Panc1 (cell line): ENCODE data around the gene CUL1. TPM values are rescaled to one million over a fixed set of nuclear protein-coding genes. Genes with fewer than 3 reads are reported as not detected.

Source experiments
- ATAC-seq: fragments of 200-7000 bp; cut with Tn5 transposase; 2 replicates; pipeline ENCODE4 v1.9.1; 2020; ENCODE audit warnings: mild to moderate bottlenecking, moderate library complexity
- BruUV-seq: library from RNA; stranded (reverse); fragments of 400-500 nt; replicated peaks from 2 replicates; lab custom pipeline; 2021; lab: Mats Ljungman, UMichigan
- CTCF ChIA-PET: fragments of 300-600 bp; sonication (Branson Sonifier 250); formaldehyde crosslinking; loops from one replicate; lab custom pipeline; 2022; ENCODE audit warnings: antibody characterized with exemption; lab: Charles Lee
- POLR2A ChIA-PET: fragments of 300-600 bp; sonication (Branson Sonifier 250); formaldehyde crosslinking; loops from one replicate; lab custom pipeline; 2022; ENCODE audit warnings: antibody characterized with exemption; lab: Charles Lee
- DNase-seq: peaks from one replicate; pipeline ENCODE4 v3.0.0-alpha.2; 2010; ENCODE audit warnings: low read depth, low spot score
- H3K27ac ChIP-seq: 2 replicates; pipeline ENCODE4 v1.5.1; 2011; ENCODE audit warnings: mild to moderate bottlenecking, low read length, inconsistent platforms
- H3K27me3 ChIP-seq: fragments of 200-500 bp; sonication (Bioruptor generic); 2 replicates; pipeline ENCODE4 v1.6.0; 2014; ENCODE audit warnings: low read length, inconsistent platforms; ENCODE audit not compliant: control insufficient read depth, insufficient read depth
- H3K36me3 ChIP-seq: fragments of 200-500 bp; sonication (Bioruptor generic); 2 replicates; pipeline ENCODE4 v1.5.1; 2014; ENCODE audit warnings: inconsistent platforms, mild to moderate bottlenecking, low read length, moderate library complexity; ENCODE audit not compliant: control insufficient read depth, insufficient read depth
- H3K4me1 ChIP-seq: 2 replicates; pipeline ENCODE4 v1.5.1; 2011; ENCODE audit warnings: inconsistent platforms, mild to moderate bottlenecking, low read length, moderate library complexity; ENCODE audit not compliant: control insufficient read depth, insufficient read depth
- H3K4me3 ChIP-seq, 2 experiments: 2 replicates each; pipeline ENCODE4 v1.5.1; 2011 to 2012; ENCODE audit warnings: low read depth in 2 of 2, low read length in 2 of 2, mild to moderate bottlenecking in 2 of 2, inconsistent platforms in 1 of 2, moderate library complexity in 1 of 2
- H3K9me3 ChIP-seq: fragments of 200-500 bp; sonication (Bioruptor generic); 2 replicates; pipeline ENCODE4 v1.5.1; 2014; ENCODE audit warnings: low read depth, mild to moderate bottlenecking, inconsistent platforms, low read length, moderate library complexity; ENCODE audit not compliant: control insufficient read depth, insufficient read depth
- POLR2AphosphoS5 ChIP-seq: IDR thresholded peaks from 2 replicates; pipeline ENCODE4 v1.6.1; 2012; ENCODE audit warnings: mild to moderate bottlenecking, low read depth, low read length, moderate library complexity
- SIN3A ChIP-seq: IDR thresholded peaks from 2 replicates; pipeline ENCODE4 v1.6.1; 2012; ENCODE audit warnings: low read depth, mild to moderate bottlenecking, low read length, moderate library complexity, borderline replicate concordance; ENCODE audit not compliant: insufficient read depth
- TCF7L2 ChIP-seq: IDR thresholded peaks from 2 replicates; pipeline ENCODE4 v1.6.1; 2011; ENCODE audit warnings: mild to moderate bottlenecking, low read depth, low read length, inconsistent platforms
- in situ Hi-C: cut with HindIII; loops from 2 replicates; pipeline ENCODE4 v1.10.0; 2016; ENCODE audit warnings: low sequenced_read_pairs, low pct_unique_long_range_greater_than_20kb
- intact Hi-C: fragments of 100-400 bp; cut with micrococcal nuclease; formaldehyde crosslinking; loops from one replicate; pipeline ENCODE4 v1.10.0; 2022; ENCODE audit not compliant: unreplicated experiment
- total RNA-seq: library from RNA; stranded (reverse); gene quantifications from one replicate; pipeline ENCODE4 v1.2.1, GENCODE V29; 2021; ENCODE audit not compliant: unreplicated experiment
- TF ChIP-seq, protein P1 (sequence below), 2 experiments: IDR thresholded peaks; 2 replicates each; pipeline ENCODE4 v1.6.1; 2011 to 2012; ENCODE audit warnings: low read depth in 2 of 2, control low read depth in 1 of 2, low read length in 1 of 2, mild to moderate bottlenecking in 1 of 2, moderate library complexity in 1 of 2; ENCODE audit not compliant: insufficient read depth in 1 of 2
- TF ChIP-seq, protein P2 (sequence below): fragments of 450-650 bp; IDR thresholded peaks from 2 replicates; pipeline ENCODE4 v1.5.1; 2017; ENCODE audit warnings: mild to moderate bottlenecking

Gene CUL1
- total RNA-seq, 1 experiment from 2014 or later: 60.6 TPM

DNA sequence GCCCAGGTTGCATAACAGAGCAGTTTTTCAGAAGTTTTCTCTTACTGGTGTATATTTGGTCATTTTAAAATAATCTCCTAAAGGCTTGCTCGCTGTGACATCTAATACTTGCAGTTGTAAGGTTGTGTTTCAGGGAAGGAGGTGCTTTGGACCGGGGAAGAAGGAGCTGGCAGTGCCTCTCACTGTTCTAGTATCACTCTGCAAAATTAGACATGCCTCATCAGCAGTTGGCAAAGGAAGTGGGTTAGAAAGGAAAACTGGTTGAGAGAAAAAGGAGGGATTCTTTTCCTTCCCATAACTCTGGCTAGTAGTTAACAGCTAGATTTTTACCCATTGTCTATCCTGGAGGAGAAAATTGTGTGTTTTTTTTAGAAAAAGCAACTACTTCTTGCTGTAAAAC lies 34.8 kb downstream of the CUL1 start:
- Histone ChIP-seq H3K27ac (no peak overlapping the region), H3K4me3 (no peak overlapping the region), H3K27me3 (no peaks in the 10 kb centered on the region), H3K36me3 (peaks cover 2% of the 10 kb centered on the region; the same call in 1 of the 2 replicates), H3K9me3 (no peaks in the 10 kb centered on the region), H3K4me1 (peaks cover 3% of the 10 kb centered on the region)
- intact Hi-C loops: no loop called here
- TSS peak; percentile 15 for BruUV-seq
- ATAC-seq (no peak), DNase-seq (no peak)
- ChIA-PET POLR2A (no interaction called here), CTCF (no interaction called here)
- in situ Hi-C loops: no loop called here
- no peak for TF ChIP-seq POLR2AphosphoS5
- TF ChIP-seq, protein P1, sequence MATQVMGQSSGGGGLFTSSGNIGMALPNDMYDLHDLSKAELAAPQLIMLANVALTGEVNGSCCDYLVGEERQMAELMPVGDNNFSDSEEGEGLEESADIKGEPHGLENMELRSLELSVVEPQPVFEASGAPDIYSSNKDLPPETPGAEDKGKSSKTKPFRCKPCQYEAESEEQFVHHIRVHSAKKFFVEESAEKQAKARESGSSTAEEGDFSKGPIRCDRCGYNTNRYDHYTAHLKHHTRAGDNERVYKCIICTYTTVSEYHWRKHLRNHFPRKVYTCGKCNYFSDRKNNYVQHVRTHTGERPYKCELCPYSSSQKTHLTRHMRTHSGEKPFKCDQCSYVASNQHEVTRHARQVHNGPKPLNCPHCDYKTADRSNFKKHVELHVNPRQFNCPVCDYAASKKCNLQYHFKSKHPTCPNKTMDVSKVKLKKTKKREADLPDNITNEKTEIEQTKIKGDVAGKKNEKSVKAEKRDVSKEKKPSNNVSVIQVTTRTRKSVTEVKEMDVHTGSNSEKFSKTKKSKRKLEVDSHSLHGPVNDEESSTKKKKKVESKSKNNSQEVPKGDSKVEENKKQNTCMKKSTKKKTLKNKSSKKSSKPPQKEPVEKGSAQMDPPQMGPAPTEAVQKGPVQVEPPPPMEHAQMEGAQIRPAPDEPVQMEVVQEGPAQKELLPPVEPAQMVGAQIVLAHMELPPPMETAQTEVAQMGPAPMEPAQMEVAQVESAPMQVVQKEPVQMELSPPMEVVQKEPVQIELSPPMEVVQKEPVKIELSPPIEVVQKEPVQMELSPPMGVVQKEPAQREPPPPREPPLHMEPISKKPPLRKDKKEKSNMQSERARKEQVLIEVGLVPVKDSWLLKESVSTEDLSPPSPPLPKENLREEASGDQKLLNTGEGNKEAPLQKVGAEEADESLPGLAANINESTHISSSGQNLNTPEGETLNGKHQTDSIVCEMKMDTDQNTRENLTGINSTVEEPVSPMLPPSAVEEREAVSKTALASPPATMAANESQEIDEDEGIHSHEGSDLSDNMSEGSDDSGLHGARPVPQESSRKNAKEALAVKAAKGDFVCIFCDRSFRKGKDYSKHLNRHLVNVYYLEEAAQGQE (IDR thresholded peaks at IDR 0.05; ENCODE audit: insufficient read depth in 1 of 2, low read depth in 2 of 2, low read length in 1 of 2): no peak
- no peak for TF ChIP-seq TCF7L2
- TF ChIP-seq SIN3A: no peak
- TF ChIP-seq, protein P2, sequence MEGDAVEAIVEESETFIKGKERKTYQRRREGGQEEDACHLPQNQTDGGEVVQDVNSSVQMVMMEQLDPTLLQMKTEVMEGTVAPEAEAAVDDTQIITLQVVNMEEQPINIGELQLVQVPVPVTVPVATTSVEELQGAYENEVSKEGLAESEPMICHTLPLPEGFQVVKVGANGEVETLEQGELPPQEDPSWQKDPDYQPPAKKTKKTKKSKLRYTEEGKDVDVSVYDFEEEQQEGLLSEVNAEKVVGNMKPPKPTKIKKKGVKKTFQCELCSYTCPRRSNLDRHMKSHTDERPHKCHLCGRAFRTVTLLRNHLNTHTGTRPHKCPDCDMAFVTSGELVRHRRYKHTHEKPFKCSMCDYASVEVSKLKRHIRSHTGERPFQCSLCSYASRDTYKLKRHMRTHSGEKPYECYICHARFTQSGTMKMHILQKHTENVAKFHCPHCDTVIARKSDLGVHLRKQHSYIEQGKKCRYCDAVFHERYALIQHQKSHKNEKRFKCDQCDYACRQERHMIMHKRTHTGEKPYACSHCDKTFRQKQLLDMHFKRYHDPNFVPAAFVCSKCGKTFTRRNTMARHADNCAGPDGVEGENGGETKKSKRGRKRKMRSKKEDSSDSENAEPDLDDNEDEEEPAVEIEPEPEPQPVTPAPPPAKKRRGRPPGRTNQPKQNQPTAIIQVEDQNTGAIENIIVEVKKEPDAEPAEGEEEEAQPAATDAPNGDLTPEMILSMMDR: no peak

DNA sequence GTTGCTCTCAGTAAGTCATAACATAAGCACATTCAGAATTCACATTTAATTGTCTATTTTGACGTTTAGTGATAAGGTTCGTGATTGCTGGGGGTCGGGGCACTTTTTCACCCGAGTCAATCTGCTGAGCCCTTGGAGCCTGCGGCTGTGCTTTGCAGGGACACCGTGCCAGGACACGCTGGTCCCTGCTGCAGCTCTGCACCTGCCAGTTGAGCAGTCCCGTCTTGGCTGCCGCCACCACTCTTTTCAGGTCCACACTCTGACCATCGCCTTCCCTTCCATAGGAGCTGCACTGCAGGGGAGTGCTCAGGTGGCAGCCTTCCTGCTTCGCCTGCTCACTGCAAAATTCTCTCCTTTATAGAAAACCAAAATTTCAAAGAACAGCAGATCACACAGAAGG lies 36.4 kb downstream of the CUL1 start:
- BruUV-seq: no TSS peak

More for the DNA sequence above, 36.4 kb downstream of the CUL1 start:
- ATAC-seq (no peak), DNase-seq (no peak)
- in situ Hi-C loops (no loop called here), intact Hi-C loops (no loop called here)
- H3K27me3 ChIP-seq: no peaks in the 10 kb centered on the region
- peaks cover 2% of the 10 kb centered on the region; the same call in 1 of the 2 replicates for H3K36me3 ChIP-seq
- H3K4me1 ChIP-seq: no peaks in the 10 kb centered on the region; the same call in 1 of the 2 replicates
- POLR2A ChIA-PET: no interaction called here
- no peak for TF ChIP-seq SIN3A
- TF ChIP-seq TCF7L2: no peak
- TF ChIP-seq, protein P2: no peak
- TF ChIP-seq POLR2AphosphoS5: no peak
- TF ChIP-seq, protein P1 (IDR thresholded peaks at IDR 0.05; ENCODE audit: insufficient read depth in 1 of 2, low read depth in 2 of 2, low read length in 1 of 2): no peak
- CTCF ChIA-PET: no interaction called here
- no peaks in the 10 kb centered on the region for H3K9me3 ChIP-seq
- no peak overlapping the region for H3K4me3 ChIP-seq
- H3K27ac ChIP-seq: no peak overlapping the region
